Cardiac fibroblast (primary cell): Measurements from ENCODE around the gene ESYT2.
"Not testable (repeated sequence)": the region's sequence is repeated elsewhere in the genome, so short reads cannot be mapped to it uniquely, and the experiment has no call there.

Experiments
- DNase-seq, 2 donors: peaks; one replicate each; pipeline versions ENCODE4 v3.0.0 to v3.0.0-alpha.2; 2010; ENCODE audit warnings: low read depth in 2 of 2
- H3K4me3 ChIP-seq, 2 donors: replicated peaks in 1 of 2; 1 replicate in 1 of 2; 2 replicates in 1 of 2; pipeline ENCODE4 v1.5.1; 2011; ENCODE audit warnings: low read depth in 2 of 2, low read length in 2 of 2, mild to moderate bottlenecking in 2 of 2, moderate library complexity in 1 of 2
- TF ChIP-seq, protein P1 (sequence below): IDR thresholded peaks from one replicate; pipeline ENCODE4 v1.5.1; 2011; ENCODE audit warnings: low read depth, mild to moderate bottlenecking, low read length, inconsistent platforms

The ESYT2 gene

DNA sequence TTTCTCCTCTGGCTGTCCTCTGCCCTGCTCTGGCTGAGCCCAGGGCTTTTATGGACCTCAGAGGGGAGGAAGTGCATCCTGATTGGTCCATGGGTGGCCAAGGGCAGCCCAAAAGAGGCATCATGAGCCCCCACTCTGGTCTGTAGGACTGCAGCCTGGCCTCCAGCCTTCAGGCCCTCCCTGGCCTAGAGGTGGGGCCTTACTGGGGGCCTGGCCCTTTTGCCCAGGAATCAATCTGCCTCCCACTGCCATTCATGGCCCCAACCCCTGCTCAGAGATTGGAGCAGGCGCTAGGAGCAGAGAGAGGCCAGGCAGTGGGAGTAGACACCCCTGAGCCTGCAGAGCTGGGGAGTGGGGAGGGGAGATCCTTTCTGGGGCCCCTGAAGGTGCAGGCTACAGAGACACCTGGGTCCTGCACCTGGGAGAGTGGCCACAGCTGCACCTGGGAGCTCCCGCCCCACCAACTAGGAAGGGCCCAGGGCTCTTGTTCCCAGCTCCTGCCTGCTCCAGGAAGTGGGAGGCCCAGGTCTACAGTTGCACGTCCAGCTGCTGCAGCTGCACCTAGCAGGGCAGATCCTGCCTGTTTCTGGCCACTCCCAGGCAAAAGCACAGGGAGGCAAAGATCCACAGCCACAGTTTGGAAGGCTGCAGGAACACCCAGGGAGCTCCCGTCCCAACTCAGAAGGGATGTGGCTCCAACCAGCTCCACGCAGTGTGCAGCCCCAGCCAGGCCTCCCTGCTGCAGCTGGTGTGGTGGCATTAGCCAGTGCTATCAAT, 20.6 kb upstream of the ESYT2 start:
- no peak overlapping the region for H3K4me3 ChIP-seq
- DNase-seq, result no peak
- TF ChIP-seq, protein P1, sequence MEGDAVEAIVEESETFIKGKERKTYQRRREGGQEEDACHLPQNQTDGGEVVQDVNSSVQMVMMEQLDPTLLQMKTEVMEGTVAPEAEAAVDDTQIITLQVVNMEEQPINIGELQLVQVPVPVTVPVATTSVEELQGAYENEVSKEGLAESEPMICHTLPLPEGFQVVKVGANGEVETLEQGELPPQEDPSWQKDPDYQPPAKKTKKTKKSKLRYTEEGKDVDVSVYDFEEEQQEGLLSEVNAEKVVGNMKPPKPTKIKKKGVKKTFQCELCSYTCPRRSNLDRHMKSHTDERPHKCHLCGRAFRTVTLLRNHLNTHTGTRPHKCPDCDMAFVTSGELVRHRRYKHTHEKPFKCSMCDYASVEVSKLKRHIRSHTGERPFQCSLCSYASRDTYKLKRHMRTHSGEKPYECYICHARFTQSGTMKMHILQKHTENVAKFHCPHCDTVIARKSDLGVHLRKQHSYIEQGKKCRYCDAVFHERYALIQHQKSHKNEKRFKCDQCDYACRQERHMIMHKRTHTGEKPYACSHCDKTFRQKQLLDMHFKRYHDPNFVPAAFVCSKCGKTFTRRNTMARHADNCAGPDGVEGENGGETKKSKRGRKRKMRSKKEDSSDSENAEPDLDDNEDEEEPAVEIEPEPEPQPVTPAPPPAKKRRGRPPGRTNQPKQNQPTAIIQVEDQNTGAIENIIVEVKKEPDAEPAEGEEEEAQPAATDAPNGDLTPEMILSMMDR, result no peak

DNA sequence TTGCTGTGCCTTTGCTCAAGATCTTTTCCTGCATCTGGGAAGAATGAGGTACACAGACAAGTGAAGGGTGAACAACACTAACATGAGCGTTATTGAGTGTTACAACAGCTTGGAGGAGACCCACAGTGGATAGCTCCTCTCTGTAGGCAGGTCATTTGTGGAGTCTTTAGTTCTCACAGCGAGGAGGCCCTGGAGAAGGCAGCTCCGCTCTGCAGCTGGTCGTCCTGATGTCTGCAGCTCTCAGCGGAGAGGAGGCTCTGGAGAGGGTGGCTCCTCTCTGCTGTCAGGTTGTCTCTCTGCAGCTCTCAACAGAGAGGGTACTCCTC, 20.1 kb upstream of the ESYT2 start:
- H3K4me3 ChIP-seq, result no peak overlapping the region
- DNase-seq, result no peak
- TF ChIP-seq, protein P1, result no peak

DNA sequence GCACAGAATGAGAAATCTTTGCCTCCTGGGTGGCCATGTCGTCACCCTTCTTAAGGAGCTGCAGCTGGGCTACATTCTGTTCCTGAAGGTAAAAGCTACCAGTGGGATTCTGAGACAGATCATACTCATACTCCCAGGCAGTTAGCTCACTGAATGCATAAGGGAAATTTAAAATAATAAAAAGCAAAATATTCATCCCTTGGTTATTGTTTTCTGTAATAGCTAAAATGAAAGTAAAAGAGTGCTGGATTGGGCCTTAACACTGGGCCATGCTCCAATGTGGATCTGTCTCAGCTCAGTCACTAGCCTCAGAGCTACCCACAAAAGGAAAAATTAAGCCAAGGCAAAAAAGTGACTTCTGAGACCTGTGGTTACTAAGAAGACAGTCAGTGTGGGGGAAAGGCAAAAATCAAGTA, 18.1 kb upstream of the ESYT2 start:
- peak; percentile 57 to 70 for DNase-seq
- TF ChIP-seq, protein P1, result no peak
- H3K4me3 ChIP-seq, result peak overlapping the region in 1 of 2 donors; percentile 10

DNA sequence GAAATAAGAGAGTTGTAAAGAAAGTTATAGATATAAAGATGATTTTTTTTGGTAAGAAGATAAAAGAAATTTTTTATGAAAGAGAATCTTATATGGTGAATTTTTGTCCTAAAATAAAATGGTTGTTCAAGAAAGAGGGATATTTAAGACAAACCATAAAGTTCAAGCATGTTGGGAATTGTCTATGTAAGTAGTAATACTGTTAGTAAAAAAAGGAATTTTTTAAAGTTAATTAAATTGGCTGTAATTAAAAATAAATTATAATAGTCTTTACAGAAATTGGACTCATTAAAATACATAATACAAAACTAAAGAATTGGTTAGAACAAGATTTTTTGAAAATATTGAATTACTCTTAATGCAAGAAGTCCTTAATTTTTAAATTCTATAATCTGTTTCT, 17.0 kb upstream of the ESYT2 start:
- TF ChIP-seq, protein P1, result no peak
- H3K4me3 ChIP-seq, result no peak overlapping the region
- DNase-seq, result no peak

DNA sequence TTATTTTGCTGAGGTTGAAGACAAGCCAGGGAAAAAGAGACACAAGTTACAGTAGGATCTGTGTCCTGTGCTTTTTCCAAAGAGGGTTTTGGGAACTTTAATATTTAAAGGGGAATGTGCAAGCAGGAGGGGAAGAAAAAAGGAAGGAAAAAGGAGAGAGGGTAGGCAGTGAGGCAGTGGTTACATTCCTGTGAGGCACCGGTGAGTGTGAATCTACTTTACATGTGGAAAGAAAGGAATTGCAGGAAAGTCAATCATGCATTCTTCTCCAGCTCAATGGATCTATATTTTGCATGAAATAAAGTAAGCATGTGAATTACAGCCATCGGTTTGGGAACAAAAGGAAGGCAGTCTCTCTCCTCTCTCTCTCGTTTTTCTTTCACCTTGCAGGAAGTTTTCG, 14.5 kb upstream of the ESYT2 start:
- TF ChIP-seq, protein P1, result no peak
- no peak overlapping the region for H3K4me3 ChIP-seq
- DNase-seq, result no peak

DNA sequence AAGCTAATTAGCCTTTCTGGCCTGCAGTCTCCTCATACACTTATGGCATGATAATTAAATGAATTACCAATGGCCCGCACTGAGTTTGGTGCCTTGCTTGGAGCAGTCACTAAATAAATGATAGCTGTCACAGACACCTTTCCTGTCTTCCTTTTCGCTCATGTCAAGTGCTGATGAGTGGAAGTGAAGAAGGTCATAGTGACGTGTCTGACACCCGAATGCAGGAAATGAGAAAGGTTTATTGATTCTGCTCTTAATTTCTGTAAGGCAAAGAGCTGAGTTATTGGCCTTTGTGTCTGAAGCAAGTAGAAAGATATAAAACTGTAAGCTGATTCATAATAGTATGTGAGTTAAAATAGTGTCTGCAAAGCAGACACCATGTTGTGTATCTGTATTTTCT, 13.2 kb upstream of the ESYT2 start:
- TF ChIP-seq, protein P1, result no peak
- DNase-seq, result no peak

DNA sequence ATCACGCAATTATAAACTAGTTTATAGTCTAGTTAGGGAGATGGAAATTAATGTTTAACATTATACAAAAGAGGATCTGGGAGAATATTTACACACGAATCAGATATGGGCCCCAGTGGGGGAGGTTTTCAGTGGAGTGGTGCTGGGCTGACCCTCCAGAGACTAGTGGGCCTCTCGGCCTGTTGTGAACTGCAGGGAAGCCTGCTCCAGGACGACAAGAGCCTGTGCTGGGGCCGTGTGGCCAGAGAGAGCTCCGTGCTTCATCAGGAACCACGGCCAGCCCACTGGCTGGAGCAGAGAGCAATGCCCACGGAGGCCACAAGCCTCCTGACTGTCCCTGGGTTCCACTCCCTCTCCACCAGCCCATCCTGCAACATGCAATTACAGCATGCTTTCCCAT, 11.3 kb upstream of the ESYT2 start:
- H3K4me3 ChIP-seq, result no peak overlapping the region
- DNase-seq, result no peak
- TF ChIP-seq, protein P1, result no peak

More for the DNA sequence above, 13.2 kb upstream of the ESYT2 start:
- no peak overlapping the region for H3K4me3 ChIP-seq

DNA sequence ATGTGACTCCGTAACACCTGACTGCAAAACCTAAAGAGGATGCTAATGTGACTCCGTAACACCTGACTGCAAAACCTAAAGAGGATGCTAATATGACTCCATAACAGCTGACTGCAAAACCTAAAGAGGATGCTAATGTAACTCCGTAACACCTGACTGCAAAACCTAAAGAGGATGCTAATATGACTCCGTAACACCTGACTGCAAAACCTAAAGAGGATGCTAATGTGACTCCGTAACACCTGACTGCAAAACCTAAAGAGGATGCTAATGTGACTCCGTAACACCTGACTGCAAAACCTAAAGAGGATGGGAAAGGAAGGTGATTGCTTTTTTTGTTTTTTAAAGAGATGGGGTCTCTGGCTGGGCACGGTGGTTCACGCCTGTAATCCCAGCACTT, 9.9 kb upstream of the ESYT2 start:
- not testable (repeated sequence) for DNase-seq, H3K4me3 ChIP-seq
